SK-N-SH (cell line): ENCODE measurements around the gene HYAL1. TPM values are rescaled to one million over a fixed set of nuclear protein-coding genes. Genes with fewer than 3 reads are reported as not detected.

ENCODE experiments used
- CTCF ChIA-PET: fragments of 300-600, 350-600 bp; formaldehyde crosslinking; extraction: SDS; loops from one replicate; lab custom pipeline; 2021; lab: Yijun Ruan, JAX
- POLR2A ChIA-PET: fragments of 350-600 bp; sonication (Branson Sonifier 250); formaldehyde crosslinking; extraction: SDS; loops from one replicate; lab custom pipeline; 2020; ENCODE audit warnings: antibody characterized with exemption, inconsistent platforms; lab: Yijun Ruan, JAX
- DNase-seq: peaks from one replicate; pipeline ENCODE4 v3.0.0; 2012
- H2AFZ ChIP-seq: fragments of 200-600 bp; sonication (generic); 2 replicates; pipeline ENCODE4 v1.8.1; 2016; ENCODE audit warnings: antibody characterized with exemption, mild to moderate bottlenecking, low read depth
- H3F3A ChIP-seq: fragments of 200-600 bp; sonication (generic); replicated peaks from 2 replicates; pipeline ENCODE3; 2016; ENCODE audit warnings: antibody characterized with exemption, mild to moderate bottlenecking; ENCODE audit not compliant: insufficient read depth
- H3K27ac ChIP-seq, 2 experiments: fragments of 200-500 bp in 1 of 2; fragments of 200-600 bp in 1 of 2; sonication (Bioruptor generic) in 1 of 2; sonication (generic), shearing (Covaris generic) in 1 of 2; 2 replicates each; pipeline versions ENCODE4 v1.5.1 to v1.6.1; 2014 to 2016; ENCODE audit warnings: low read depth in 2 of 2, inconsistent platforms in 1 of 2, low read length in 1 of 2, mild to moderate bottlenecking in 1 of 2, mixed read lengths in 1 of 2
- H3K27me3 ChIP-seq: fragments of 200-600 bp; sonication (generic), shearing (Covaris generic); 2 replicates; pipeline ENCODE4 v1.6.1; 2016; ENCODE audit warnings: mixed run types; ENCODE audit not compliant: insufficient read depth
- H3K36me3 ChIP-seq, 2 experiments: fragments of 200-500 bp in 1 of 2; fragments of 200-600 bp in 1 of 2; sonication (Bioruptor generic) in 1 of 2; sonication (generic) in 1 of 2; replicated peaks in 1 of 2; 2 replicates each; pipeline versions ENCODE3 to v1.5.1; 2014 to 2016; ENCODE audit warnings: low read length in 1 of 2, mild to moderate bottlenecking in 1 of 2; ENCODE audit not compliant: insufficient read depth in 2 of 2, control insufficient read depth in 1 of 2
- H3K4me1 ChIP-seq, 2 experiments: fragments of 200-500 bp in 1 of 2; fragments of 200-600 bp in 1 of 2; sonication (Bioruptor generic) in 1 of 2; sonication (generic), shearing (Covaris generic) in 1 of 2; 2 replicates each; pipeline versions ENCODE4 v1.5.1 to v1.6.1; 2014 to 2016; ENCODE audit warnings: low read depth in 1 of 2, low read length in 1 of 2, mixed run types in 1 of 2; ENCODE audit not compliant: insufficient read depth in 2 of 2, control insufficient read depth in 1 of 2
- H3K4me2 ChIP-seq: fragments of 200-600 bp; sonication (generic), shearing (Covaris generic); 2 replicates; pipeline ENCODE4 v1.6.1; 2017; ENCODE audit warnings: mixed run types
- H3K4me3 ChIP-seq, 2 experiments: fragments of 200-500 bp in 1 of 2; fragments of 200-600 bp in 1 of 2; sonication (Bioruptor generic) in 1 of 2; sonication (generic), shearing (Covaris generic) in 1 of 2; 2 replicates each; pipeline versions ENCODE4 v1.5.1 to v1.8.1; 2014 to 2016; ENCODE audit warnings: low read depth in 2 of 2, inconsistent platforms in 1 of 2, low read length in 1 of 2, mild to moderate bottlenecking in 1 of 2, mixed read lengths in 1 of 2, moderate library complexity in 1 of 2
- H3K79me2 ChIP-seq: fragments of 200-600 bp; sonication (generic); 2 replicates; pipeline ENCODE4 v1.8.1; 2017; ENCODE audit warnings: mild to moderate bottlenecking; ENCODE audit not compliant: insufficient read depth
- H3K9ac ChIP-seq: fragments of 200-600 bp; sonication (generic); 2 replicates; pipeline ENCODE4 v1.6.1; 2017; ENCODE audit warnings: mixed run types
- H3K9me2 ChIP-seq: fragments of 200-600 bp; sonication (generic); 2 replicates; pipeline ENCODE4 v1.6.1; 2017; ENCODE audit warnings: mixed run types
- H3K9me3 ChIP-seq: fragments of 200-600 bp; sonication (generic); 2 replicates; pipeline ENCODE4 v1.6.1; 2017; ENCODE audit warnings: mixed run types, mild to moderate bottlenecking, moderate library complexity
- H4K20me1 ChIP-seq: fragments of 200-600 bp; sonication (generic); 2 replicates; pipeline ENCODE4 v1.6.1; 2017; ENCODE audit warnings: mild to moderate bottlenecking, mixed run types; ENCODE audit not compliant: insufficient read depth
- CTCF ChIP-seq: fragments of 200-600 bp; sonication (generic); IDR thresholded peaks from 2 replicates; pipeline ENCODE4 v1.6.1; 2017; ENCODE audit warnings: antibody characterized with exemption, mild to moderate bottlenecking, moderate library complexity
- EP300 ChIP-seq, 2 experiments: IDR thresholded peaks; 2 replicates each; pipeline versions ENCODE4 v1.4.0 to v1.6.1; 2012; ENCODE audit warnings: borderline replicate concordance in 1 of 2, low read depth in 1 of 2, low read length in 1 of 2
- FOXJ3 ChIP-seq: sonication (generic); formaldehyde crosslinking; IDR thresholded peaks from 2 replicates; pipeline ENCODE4 v1.5.1; 2020; ENCODE audit warnings: mild to moderate bottlenecking, missing genetic modification reagents
- GATA2 ChIP-seq: sonication (generic); formaldehyde crosslinking; IDR thresholded peaks from 2 replicates; pipeline ENCODE4 v1.5.0; 2020; ENCODE audit warnings: mild to moderate bottlenecking, missing genetic modification reagents
- JUND ChIP-seq: IDR thresholded peaks from 2 replicates; pipeline ENCODE4 v1.4.0; 2012
- MAX ChIP-seq: IDR thresholded peaks from 2 replicates; pipeline ENCODE4 v1.4.0; 2012; ENCODE audit warnings: low read depth
- MEF2A ChIP-seq: IDR thresholded peaks from 2 replicates; pipeline ENCODE4 v1.4.0; 2012; ENCODE audit warnings: low read depth, borderline replicate concordance
- MXI1 ChIP-seq: IDR thresholded peaks from 2 replicates; pipeline ENCODE4 v1.6.1; 2012; ENCODE audit warnings: mild to moderate bottlenecking, low read depth, low read length, improper control_type of control experiment
- RCOR1 ChIP-seq: fragments of 150-350 bp; IDR thresholded peaks from 2 replicates; pipeline ENCODE4 v1.6.1; 2017; ENCODE audit warnings: antibody characterized with exemption, low read length
- RXRA ChIP-seq: IDR thresholded peaks from 2 replicates; pipeline ENCODE4 v1.4.0; 2012; ENCODE audit warnings: low read depth, mild to moderate bottlenecking, borderline replicate concordance
- TAF1 ChIP-seq: IDR thresholded peaks from 2 replicates; pipeline ENCODE4 v1.6.1; 2012; ENCODE audit warnings: low read depth, mild to moderate bottlenecking, low read length, moderate library complexity, borderline replicate concordance
- YY1 ChIP-seq: IDR thresholded peaks from 2 replicates; pipeline ENCODE4 v1.4.0; 2012; ENCODE audit warnings: low read depth, mild to moderate bottlenecking
- ZBTB33 ChIP-seq: IDR thresholded peaks from 2 replicates; pipeline ENCODE4 v1.4.0; 2012; ENCODE audit warnings: low read depth, borderline replicate concordance
- WGBS: methylation state at CpG from one replicate; pipeline ENCODE4 v1.1.6; 2017; ENCODE audit warnings: low lambda C conversion rate; 5-methylcytosine and 5-hydroxymethylcytosine counted together
- polyA plus RNA-seq, 3 experiments: library from polyadenylated mRNA; depleted of rRNA; stranded (reverse); fragments of >200 nt; gene quantifications; 2 replicates each; pipeline ENCODE4 v1.2.3, GENCODE V29; 2012

The HYAL1 gene
- polyA plus RNA-seq, 1 of the 3 experiments (the other 2 are of a cell fraction) = 0.30 TPM

- TF ChIP-seq RCOR1 (peak; percentile 56; the same call in 1 of the 2 replicates), MAX (peak; percentile 71), GATA2 (CRISPR knock-in tag) (no peak), EP300 (IDR thresholded peaks at IDR 0.05; ENCODE audit: borderline replicate concordance in 1 of 2, low read depth in 1 of 2, low read length in 1 of 2) (peak in 1 of 2 experiments; percentile 33; a peak in 1 of 4 replicates), RXRA (no peak; the same call in 1 of the 2 replicates), MXI1 (peak; percentile 43; the same call in 1 of the 2 replicates), TAF1 (peak; percentile 48; the same call in 1 of the 2 replicates), JUND (peak; percentile 56; the same call in 1 of the 2 replicates), CTCF (peak; percentile 82), FOXJ3 (CRISPR knock-in tag) (no peak), YY1 (0 out of 2 replicates have a peak, but pooled peaks have one; percentile 8), MEF2A (no peak)
Observed at GRCh38 chr3:50260027-50260941, 43.1 kb downstream of the HYAL1 start (continued).

GRCh38 chr3:50259432-50260026, 43.8 kb downstream of the HYAL1 start:
- ChIA-PET CTCF (interaction anchor here (0.7 to 61.6 kb wide), 21 partner anchors 8 to 164 kb away, joined by 3 to 1375 read pairs (median 4); partner anchors contain the start of genes GNAI2, GNAT1, HYAL2 and SEMA3B), POLR2A (interaction anchor here (0.6 to 1.8 kb wide), 9 partner anchors 10 to 310 kb away, joined by 3 to 10 read pairs (median 4); partner anchors contain the start of genes GNAI2, HEMK1, IFRD2 and LSMEM2)
- H3K9me2 ChIP-seq = no peaks in the 10 kb centered on the region
- H3K27ac ChIP-seq = peak overlapping the region; percentile 56 to 73; a peak in 3 of 4 replicates
- no peaks in the 10 kb centered on the region for H3K27me3 ChIP-seq
- no peak for TF ChIP-seq MXI1
- TF ChIP-seq ZBTB33 = peak; percentile 6; the same call in 1 of the 2 replicates
- no peak overlapping the region for H2AFZ ChIP-seq
- WGBS = 78% methylated on average over 14 of the region's 18 CpGs
- H3K4me2 ChIP-seq = peak overlapping the region; percentile 93; the same call in 1 of the 2 replicates
- H3K4me3 ChIP-seq = peak overlapping the region in 1 of 2 experiments; percentile 60; a peak in 1 of 4 replicates
- no peak for DNase-seq
- no peaks in the 10 kb centered on the region for H3K9me3 ChIP-seq
- peaks cover 7% of the 10 kb centered on the region for H4K20me1 ChIP-seq
- peaks cover 46% of the 10 kb centered on the region for H3F3A ChIP-seq
- H3K36me3 ChIP-seq = peaks cover 22 to 38% of the 10 kb centered on the region in 2 experiments
- no peak overlapping the region; the same call in 1 of the 2 replicates for H3K9ac ChIP-seq
- peaks cover 18 to 24% of the 10 kb centered on the region in 2 experiments; a peak in 3 of 4 replicates for H3K4me1 ChIP-seq
- peaks cover 18% of the 10 kb centered on the region for H3K79me2 ChIP-seq
